ENCODE results near the gene PTAFR. TPM values are rescaled to one million over a fixed set of nuclear protein-coding genes. Genes with fewer than 3 reads are reported as not detected.
A peak's percentile ranks its signal among the peaks of the same experiment; 100 is the strongest.

The PTAFR gene
- total RNA-seq, 2 donors from 2014 or later: 0.58 to 0.77 TPM

GRCh38 chr1:28115267-28115666, 61.2 kb downstream of the PTAFR start:
- Histone ChIP-seq H3K9ac (ENCODE audit: extremely low read depth, low read length, poor library complexity, severe bottlenecking) (no peak overlapping the region), H3K36me3 (ENCODE audit: control insufficient read depth, insufficient read depth, low read length) (no peaks in the 10 kb centered on the region), H3K4me1 (ENCODE audit: control insufficient read depth, insufficient read depth, low read length) (no peaks in the 10 kb centered on the region), H3K27me3 (ENCODE audit: control insufficient read depth, insufficient read depth, low read length, poor library complexity, severe bottlenecking) (no peaks in the 10 kb centered on the region), H3K4me3 (ENCODE audit: low read length) (no peak overlapping the region), H3K9me3 (ENCODE audit: control insufficient read depth, low read length) (no peaks in the 10 kb centered on the region), H3K27ac (ENCODE audit: low read depth, low read length) (no peak overlapping the region)
- H3K4me1 Mint-ChIP-seq: no peaks in the 10 kb centered on the region
- peaks cover 4% of the 10 kb centered on the region for H3K27me3 Mint-ChIP-seq (ENCODE audit: insufficient read depth)
- H3K4me3 Mint-ChIP-seq: no peak overlapping the region
- H3K36me3 Mint-ChIP-seq (ENCODE audit: low read depth): no peaks in the 10 kb centered on the region
- TF ChIP-seq, protein P1, sequence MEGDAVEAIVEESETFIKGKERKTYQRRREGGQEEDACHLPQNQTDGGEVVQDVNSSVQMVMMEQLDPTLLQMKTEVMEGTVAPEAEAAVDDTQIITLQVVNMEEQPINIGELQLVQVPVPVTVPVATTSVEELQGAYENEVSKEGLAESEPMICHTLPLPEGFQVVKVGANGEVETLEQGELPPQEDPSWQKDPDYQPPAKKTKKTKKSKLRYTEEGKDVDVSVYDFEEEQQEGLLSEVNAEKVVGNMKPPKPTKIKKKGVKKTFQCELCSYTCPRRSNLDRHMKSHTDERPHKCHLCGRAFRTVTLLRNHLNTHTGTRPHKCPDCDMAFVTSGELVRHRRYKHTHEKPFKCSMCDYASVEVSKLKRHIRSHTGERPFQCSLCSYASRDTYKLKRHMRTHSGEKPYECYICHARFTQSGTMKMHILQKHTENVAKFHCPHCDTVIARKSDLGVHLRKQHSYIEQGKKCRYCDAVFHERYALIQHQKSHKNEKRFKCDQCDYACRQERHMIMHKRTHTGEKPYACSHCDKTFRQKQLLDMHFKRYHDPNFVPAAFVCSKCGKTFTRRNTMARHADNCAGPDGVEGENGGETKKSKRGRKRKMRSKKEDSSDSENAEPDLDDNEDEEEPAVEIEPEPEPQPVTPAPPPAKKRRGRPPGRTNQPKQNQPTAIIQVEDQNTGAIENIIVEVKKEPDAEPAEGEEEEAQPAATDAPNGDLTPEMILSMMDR (conservative IDR thresholded peaks at IDR 0.05): no peak
- H3K27ac Mint-ChIP-seq: no peak overlapping the region
- no peak for DNase-seq
- WGBS, 2 experiments (ENCODE audit: insufficient coverage in 1 of 2, insufficient read length in 1 of 2): 91% methylated on average over 4 of the region's 4 CpGs; no CpG with 5 or more reads in 1 of the 2 experiments
- no peaks in the 10 kb centered on the region for H3K9me3 Mint-ChIP-seq

GRCh38 chr1:28114844-28115243, 61.6 kb downstream of the PTAFR start:
- no peak overlapping the region for H3K27ac ChIP-seq (ENCODE audit: low read depth, low read length)
- no peak overlapping the region for H3K4me3 ChIP-seq (ENCODE audit: low read length)
- H3K36me3 ChIP-seq (ENCODE audit: control insufficient read depth, insufficient read depth, low read length): no peaks in the 10 kb centered on the region
- no peak overlapping the region for H3K27ac Mint-ChIP-seq
- H3K9me3 Mint-ChIP-seq: no peaks in the 10 kb centered on the region
- H3K27me3 ChIP-seq (ENCODE audit: control insufficient read depth, insufficient read depth, low read length, poor library complexity, severe bottlenecking): no peaks in the 10 kb centered on the region
- H3K27me3 Mint-ChIP-seq (ENCODE audit: insufficient read depth): peaks cover 4% of the 10 kb centered on the region
- WGBS, 2 experiments (ENCODE audit: insufficient coverage in 1 of 2, insufficient read length in 1 of 2): 83 to 100% methylated on average over 2 of the region's 2 CpGs
- H3K4me3 Mint-ChIP-seq: no peak overlapping the region
- DNase-seq: no peak
- H3K4me1 ChIP-seq (ENCODE audit: control insufficient read depth, insufficient read depth, low read length): no peaks in the 10 kb centered on the region
- no peaks in the 10 kb centered on the region for H3K9me3 ChIP-seq (ENCODE audit: control insufficient read depth, low read length)
- H3K9ac ChIP-seq (ENCODE audit: extremely low read depth, low read length, poor library complexity, severe bottlenecking): no peak overlapping the region
- no peaks in the 10 kb centered on the region for H3K36me3 Mint-ChIP-seq (ENCODE audit: low read depth)
- TF ChIP-seq, protein P1 (conservative IDR thresholded peaks at IDR 0.05): no peak
- H3K4me1 Mint-ChIP-seq: no peaks in the 10 kb centered on the region

GRCh38 chr1:28113242-28113572, 63.3 kb downstream of the PTAFR start:
- Mint-ChIP-seq H3K36me3 (ENCODE audit: low read depth) (no peaks in the 10 kb centered on the region), H3K27ac (no peak overlapping the region), H3K27me3 (ENCODE audit: insufficient read depth) (no peaks in the 10 kb centered on the region), H3K9me3 (no peaks in the 10 kb centered on the region), H3K4me1 (no peaks in the 10 kb centered on the region), H3K4me3 (no peak overlapping the region)
- peak; percentile 64 for DNase-seq
- Histone ChIP-seq H3K9me3 (ENCODE audit: control insufficient read depth, low read length) (no peaks in the 10 kb centered on the region), H3K27me3 (ENCODE audit: control insufficient read depth, insufficient read depth, low read length, poor library complexity, severe bottlenecking) (no peaks in the 10 kb centered on the region), H3K4me3 (ENCODE audit: low read length) (no peak overlapping the region), H3K36me3 (ENCODE audit: control insufficient read depth, insufficient read depth, low read length) (no peaks in the 10 kb centered on the region), H3K27ac (ENCODE audit: low read depth, low read length) (no peak overlapping the region), H3K9ac (ENCODE audit: extremely low read depth, low read length, poor library complexity, severe bottlenecking) (no peak overlapping the region), H3K4me1 (ENCODE audit: control insufficient read depth, insufficient read depth, low read length) (no peaks in the 10 kb centered on the region)
- 85 to 100% methylated on average over 3 of the region's 3 CpGs for WGBS, 2 experiments (ENCODE audit: insufficient coverage in 1 of 2, insufficient read length in 1 of 2)
- TF ChIP-seq, protein P1 (conservative IDR thresholded peaks at IDR 0.05): no peak

All from endodermal cell (in vitro differentiated cells).